Measurements from ENCODE around the gene ZNF580.

- no peak for TF ChIP-seq GATA2 (IDR thresholded peaks at IDR 0.05; ENCODE audit: low read depth, low read length)
- TF ChIP-seq GATA3 (IDR thresholded peaks at IDR 0.05; ENCODE audit: low read depth, low read length), result no peak
These were observed 47.6 kb upstream of the ZNF580 start for GRCh38 chr19:55593096-55593772.
